Suppressor macrophage treated with lipopolysaccharide for 4 hours (primary cell): Measurements from ENCODE around the gene SMYD3.

Source experiments
- DNase-seq: peaks from one replicate; pipeline ENCODE4 v3.0.0-alpha.2; 2020

Gene SMYD3

GRCh38 chr1:246506674-246507481 lies at the start of gene SMYD3:
SMYD3 (minus strand) TSS chr1:246507279.
- DNase-seq = peak; percentile 90

GRCh38 chr1:246554201-246554600 lies 47.1 kb upstream of the SMYD3 start:
- no peak for DNase-seq

- DNase-seq = no peak
These were observed 45.0 kb upstream of the SMYD3 start for GRCh38 chr1:246552110-246552509.

- DNase-seq = no peak
These were observed 43.3 kb upstream of the SMYD3 start for GRCh38 chr1:246550402-246550801.

GRCh38 chr1:246549665-246550064 lies 42.6 kb upstream of the SMYD3 start:
- DNase-seq = no peak

GRCh38 chr1:246544001-246544400 lies 36.9 kb upstream of the SMYD3 start:
- DNase-seq = no peak

- no peak for DNase-seq
These were observed 33.8 kb upstream of the SMYD3 start for GRCh38 chr1:246540738-246541491.

GRCh38 chr1:246537887-246538286 lies 30.8 kb upstream of the SMYD3 start:
- DNase-seq = no peak

GRCh38 chr1:246537441-246537840 lies 30.4 kb upstream of the SMYD3 start:
- no peak for DNase-seq

- DNase-seq = no peak
These were observed 27.0 kb upstream of the SMYD3 start for GRCh38 chr1:246534114-246534513.

GRCh38 chr1:246533371-246533905 lies 26.4 kb upstream of the SMYD3 start:
- DNase-seq = no peak

GRCh38 chr1:246532519-246532918 lies 25.4 kb upstream of the SMYD3 start:
- no peak for DNase-seq

- DNase-seq = no peak
These were observed 23.4 kb upstream of the SMYD3 start for GRCh38 chr1:246530482-246530881.

- DNase-seq = no peak
These were observed 22.1 kb upstream of the SMYD3 start for GRCh38 chr1:246528933-246529731.

- no peak for DNase-seq
These were observed 20.5 kb upstream of the SMYD3 start for GRCh38 chr1:246527402-246528088.

GRCh38 chr1:246526915-246527314 lies 19.8 kb upstream of the SMYD3 start:
- DNase-seq = no peak

- no peak for DNase-seq
These were observed 19.3 kb upstream of the SMYD3 start for GRCh38 chr1:246526380-246526779.

- no peak for DNase-seq
These were observed 12.4 kb upstream of the SMYD3 start for GRCh38 chr1:246519514-246519913.

- no peak for DNase-seq
These were observed 11.6 kb upstream of the SMYD3 start for GRCh38 chr1:246518456-246519205.

- DNase-seq = no peak
These were observed 10.3 kb upstream of the SMYD3 start for GRCh38 chr1:246517391-246517790.

- DNase-seq = no peak
These were observed 9.0 kb upstream of the SMYD3 start for GRCh38 chr1:246516126-246516525.
